Upper lobe of right lung (tissue), 1 donor: Measurements from ENCODE around the gene PWWP2B. TPM values are rescaled to one million over a fixed set of nuclear protein-coding genes. Genes with fewer than 3 reads are reported as not detected.

Source experiments
- ATAC-seq: fragments of 200-7000 bp; cut with Tn5 transposase; one replicate; pipeline ENCODE4 v1.9.1; 2020; ENCODE audit warnings: mild to moderate bottlenecking, moderate library complexity
- DNase-seq: peaks from one replicate; pipeline ENCODE4 v3.0.0-alpha.2; 2020
- H3K27ac ChIP-seq: fragments of 200-600 bp; one replicate; pipeline ENCODE4 v1.8.0; 2022
- H3K27me3 ChIP-seq: fragments of 200-600 bp; one replicate; pipeline ENCODE4 v1.8.0; 2022; ENCODE audit warnings: mild to moderate bottlenecking
- H3K36me3 ChIP-seq: fragments of 200-600 bp; one replicate; pipeline ENCODE4 v1.8.0; 2022
- H3K4me1 ChIP-seq: fragments of 200-600 bp; one replicate; pipeline ENCODE4 v1.8.0; 2022
- H3K4me3 ChIP-seq: fragments of 200-600 bp; one replicate; pipeline ENCODE4 v1.8.0; 2022; ENCODE audit warnings: mild to moderate bottlenecking
- H3K9me3 ChIP-seq: fragments of 200-600 bp; one replicate; pipeline ENCODE4 v1.8.0; 2022
- intact Hi-C: fragments of 100-400 bp; cut with DNase I; formaldehyde crosslinking; loops from one replicate; pipeline ENCODE4 v1.11.0; 2022
- total RNA-seq: library from RNA; stranded (reverse); fragmentation: NEBNext Ultra II Directional; extraction: Animal tissue kit (Norgen Biotek cat#: 25700); gene quantifications from one replicate; pipeline ENCODE4 v1.2.1, GENCODE V29; 2021
- TF ChIP-seq, protein P1 (sequence below): fragments of 200-600 bp; IDR thresholded peaks from one replicate; pipeline ENCODE4 v1.8.0; 2022; ENCODE audit warnings: antibody characterized with exemption
- donor health status: DM: no; HTN: yes; CAD: no; lungs with severe emphysema.

Gene PWWP2B
- total RNA-seq, 1 donor from 2014 or later, result 26.0 TPM

DNA sequence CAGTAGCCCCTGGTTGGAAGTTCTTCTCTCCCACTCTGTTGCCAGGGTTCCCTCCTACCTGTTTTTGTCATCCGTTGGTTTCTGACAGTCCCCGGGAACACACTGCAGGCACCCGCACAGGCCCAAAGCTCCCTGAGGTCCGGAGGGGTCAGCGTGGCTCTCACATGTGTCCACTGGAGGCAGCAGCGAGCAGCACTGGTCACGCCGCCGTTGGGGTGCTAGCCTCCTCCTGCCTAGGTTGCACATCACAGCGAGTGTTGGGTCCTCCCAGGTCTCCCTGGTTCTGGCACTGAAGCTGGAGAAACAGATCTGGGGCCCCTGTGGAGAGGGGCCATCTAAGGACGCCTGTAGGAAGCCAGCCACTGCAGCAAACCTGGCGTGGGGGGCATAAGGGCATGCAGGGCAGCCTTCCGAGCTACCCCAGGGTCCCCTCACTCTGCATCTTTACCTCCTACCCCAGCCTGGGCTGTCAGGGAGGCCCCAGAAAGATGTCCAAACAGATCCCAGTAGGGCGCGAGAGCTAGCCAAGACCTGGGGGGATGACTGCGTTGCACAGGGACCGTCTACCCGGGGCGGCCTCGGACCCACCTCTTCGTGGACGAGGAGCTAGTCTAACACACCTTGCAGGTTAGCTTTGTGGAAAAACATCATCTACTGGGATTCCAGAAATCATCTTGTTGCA is 36.1 kb upstream of the PWWP2B start:
- H3K4me1 ChIP-seq, result no peaks in the 10 kb centered on the region
- H3K27ac ChIP-seq, result no peak overlapping the region
- no peaks in the 10 kb centered on the region for H3K27me3 ChIP-seq
- TF ChIP-seq, protein P1, sequence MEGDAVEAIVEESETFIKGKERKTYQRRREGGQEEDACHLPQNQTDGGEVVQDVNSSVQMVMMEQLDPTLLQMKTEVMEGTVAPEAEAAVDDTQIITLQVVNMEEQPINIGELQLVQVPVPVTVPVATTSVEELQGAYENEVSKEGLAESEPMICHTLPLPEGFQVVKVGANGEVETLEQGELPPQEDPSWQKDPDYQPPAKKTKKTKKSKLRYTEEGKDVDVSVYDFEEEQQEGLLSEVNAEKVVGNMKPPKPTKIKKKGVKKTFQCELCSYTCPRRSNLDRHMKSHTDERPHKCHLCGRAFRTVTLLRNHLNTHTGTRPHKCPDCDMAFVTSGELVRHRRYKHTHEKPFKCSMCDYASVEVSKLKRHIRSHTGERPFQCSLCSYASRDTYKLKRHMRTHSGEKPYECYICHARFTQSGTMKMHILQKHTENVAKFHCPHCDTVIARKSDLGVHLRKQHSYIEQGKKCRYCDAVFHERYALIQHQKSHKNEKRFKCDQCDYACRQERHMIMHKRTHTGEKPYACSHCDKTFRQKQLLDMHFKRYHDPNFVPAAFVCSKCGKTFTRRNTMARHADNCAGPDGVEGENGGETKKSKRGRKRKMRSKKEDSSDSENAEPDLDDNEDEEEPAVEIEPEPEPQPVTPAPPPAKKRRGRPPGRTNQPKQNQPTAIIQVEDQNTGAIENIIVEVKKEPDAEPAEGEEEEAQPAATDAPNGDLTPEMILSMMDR, result peak; percentile 62
- no peaks in the 10 kb centered on the region for H3K9me3 ChIP-seq
- no peaks in the 10 kb centered on the region for H3K36me3 ChIP-seq
- peak; percentile 68 for DNase-seq
- no peak overlapping the region for H3K4me3 ChIP-seq
- peak; percentile 65 for ATAC-seq
- intact Hi-C loops, result no loop called here

DNA sequence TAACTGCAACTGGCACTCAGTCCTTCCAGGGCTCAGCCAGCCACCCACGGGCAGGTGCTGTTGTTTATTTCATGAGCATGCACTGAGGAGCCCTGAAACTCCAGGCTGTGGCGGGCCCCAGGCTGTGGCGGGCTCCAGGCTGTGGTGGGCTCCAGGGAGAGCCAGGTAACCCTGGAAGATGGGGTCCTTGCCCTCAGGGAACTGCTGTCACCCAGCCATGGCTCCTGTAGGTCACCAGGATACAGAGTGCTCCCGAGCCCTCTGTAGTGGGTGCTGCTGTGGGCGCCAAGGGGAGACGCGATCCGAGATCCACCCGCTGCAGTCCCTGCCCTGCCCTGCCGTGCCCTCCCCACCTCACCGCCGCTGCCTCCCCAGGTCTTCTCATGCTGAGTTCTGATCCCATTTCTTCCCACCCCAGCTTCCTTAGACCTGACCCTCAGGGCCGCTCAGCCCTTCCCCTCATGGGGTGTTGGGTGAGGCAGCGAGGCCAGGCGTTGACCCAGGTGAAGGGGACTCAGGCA is 35.4 kb upstream of the PWWP2B start:
- no peak overlapping the region for H3K27ac ChIP-seq
- DNase-seq, result peak; percentile 55
- ATAC-seq, result no peak
- H3K4me1 ChIP-seq, result no peaks in the 10 kb centered on the region
- TF ChIP-seq, protein P1, result no peak
- no peak overlapping the region for H3K4me3 ChIP-seq
- intact Hi-C loops, result no loop called here
- H3K36me3 ChIP-seq, result peaks cover 1% of the 10 kb centered on the region
- H3K27me3 ChIP-seq, result no peaks in the 10 kb centered on the region
- H3K9me3 ChIP-seq, result no peaks in the 10 kb centered on the region

DNA sequence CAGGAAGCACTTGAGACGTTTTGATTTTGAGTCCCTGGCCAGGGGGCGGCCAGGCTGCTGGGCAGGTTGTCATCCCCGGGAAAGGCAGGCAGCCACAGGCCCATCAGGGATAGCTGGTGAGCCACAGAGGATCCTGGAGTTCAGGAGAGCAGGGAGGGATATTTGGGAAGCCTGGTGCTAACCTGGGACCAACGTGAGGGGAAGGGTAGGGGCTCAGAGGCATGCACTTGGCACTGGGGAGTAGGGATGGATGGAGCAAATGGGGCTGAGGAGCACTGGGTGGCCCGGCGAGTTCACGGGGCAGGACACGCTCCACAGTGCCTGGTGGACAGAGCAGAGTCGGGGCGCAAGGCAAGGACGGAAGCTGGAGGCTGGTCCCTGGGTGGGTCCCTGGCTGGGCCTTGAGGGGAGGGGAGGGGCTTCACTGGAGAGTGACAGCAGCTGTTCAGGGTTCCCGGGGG is 34.8 kb upstream of the PWWP2B start:
- no peaks in the 10 kb centered on the region for H3K4me1 ChIP-seq
- ATAC-seq, result no peak
- no peaks in the 10 kb centered on the region for H3K9me3 ChIP-seq
- TF ChIP-seq, protein P1, result no peak
- H3K4me3 ChIP-seq, result no peak overlapping the region
- peaks cover 6% of the 10 kb centered on the region for H3K36me3 ChIP-seq
- no peak overlapping the region for H3K27ac ChIP-seq
- intact Hi-C loops, result no loop called here
- no peaks in the 10 kb centered on the region for H3K27me3 ChIP-seq
- DNase-seq, result peak; percentile 57

DNA sequence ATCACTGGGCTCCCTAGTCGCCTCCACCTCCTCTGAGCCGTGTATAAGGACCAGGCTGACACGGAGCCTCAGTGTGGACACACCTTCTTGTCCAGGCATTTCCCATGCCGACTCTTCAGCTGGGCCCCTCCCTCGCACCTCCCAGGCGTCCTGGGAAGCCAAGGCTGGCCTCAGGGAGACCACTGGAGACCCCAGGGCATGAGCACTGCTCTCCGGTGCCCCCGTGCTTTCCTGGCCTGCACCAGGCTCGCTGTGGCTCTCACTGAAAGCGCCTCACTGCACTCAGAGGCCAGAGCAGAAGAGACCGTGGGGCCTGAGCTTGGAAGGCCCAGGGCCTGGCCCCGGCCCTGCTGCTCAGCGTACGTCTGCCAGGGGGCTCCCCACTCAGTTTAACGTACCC is 33.6 kb upstream of the PWWP2B start:
- no peaks in the 10 kb centered on the region for H3K27me3 ChIP-seq

DNA sequence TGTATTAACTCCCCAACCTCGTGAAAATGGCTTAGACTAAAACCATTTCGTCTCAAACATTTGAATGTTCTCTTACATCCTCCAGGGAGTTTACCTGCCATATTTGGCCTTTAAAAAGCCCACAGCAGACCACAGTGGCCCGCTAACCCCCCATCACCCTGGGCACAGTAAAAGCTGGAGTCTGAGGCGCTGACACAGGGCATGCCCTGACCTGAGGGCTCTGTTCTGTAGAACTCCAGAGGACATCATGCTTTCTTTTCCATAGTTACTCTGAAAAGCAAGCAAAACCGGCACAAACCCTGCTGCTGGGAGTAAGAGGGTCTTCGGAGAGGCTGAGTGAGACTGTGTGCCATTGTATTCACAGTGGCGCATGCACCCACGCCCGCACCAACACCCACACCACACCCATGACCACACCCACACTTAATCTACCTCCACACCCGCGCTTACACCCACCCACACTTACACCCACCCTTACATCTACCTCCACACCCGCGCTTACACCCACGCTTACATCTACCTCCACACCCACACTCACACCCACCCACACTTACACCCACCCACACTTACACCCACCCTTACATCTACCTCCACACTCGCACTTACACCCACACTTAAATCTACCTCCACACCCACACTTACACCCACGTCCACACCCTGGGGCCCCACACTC is 32.9 kb upstream of the PWWP2B start:
- no peak overlapping the region for H3K27ac ChIP-seq
- peaks cover 6% of the 10 kb centered on the region for H3K36me3 ChIP-seq
- H3K9me3 ChIP-seq, result no peaks in the 10 kb centered on the region
- DNase-seq (peak; percentile 59), ATAC-seq (peak; percentile 77)
- TF ChIP-seq, protein P1, result no peak
- no peaks in the 10 kb centered on the region for H3K4me1 ChIP-seq
- intact Hi-C loops, result no loop called here
- H3K27me3 ChIP-seq, result no peaks in the 10 kb centered on the region
- H3K4me3 ChIP-seq, result no peak overlapping the region

More for the DNA sequence above, 33.6 kb upstream of the PWWP2B start:
- no peak for ATAC-seq
- intact Hi-C loops, result no loop called here
- no peaks in the 10 kb centered on the region for H3K9me3 ChIP-seq
- peak; percentile 46 for DNase-seq
- no peak overlapping the region for H3K27ac ChIP-seq
- no peaks in the 10 kb centered on the region for H3K4me1 ChIP-seq
- H3K4me3 ChIP-seq, result no peak overlapping the region
- peaks cover 6% of the 10 kb centered on the region for H3K36me3 ChIP-seq
- TF ChIP-seq, protein P1, result no peak
